Natural killer cell (primary cell): ENCODE results near the gene TK2. TPM values are rescaled to one million over a fixed set of nuclear protein-coding genes. Genes with fewer than 3 reads are reported as not detected.

Source experiments
- ATAC-seq, 3 donors: fragments of 150-1000 bp in 2 of 3; fragments of 200-7000 bp in 1 of 3; cut with Tn5 transposase; 1 replicate in 1 of 3; 2 replicates in 2 of 3; pipeline ENCODE4 v1.10.0; 2021; ENCODE audit warnings: mild to moderate bottlenecking in 2 of 3, moderate library complexity in 2 of 3
- DNase-seq, 2 donors: peaks; one replicate each; pipeline versions ENCODE4 v3.0.0 to v3.0.0-alpha.2; 2013 to 2021; ENCODE audit warnings: mixed read lengths in 1 of 2
- H3K27ac ChIP-seq: one replicate; pipeline ENCODE4 v1.5.1; 2013; ENCODE audit warnings: mild to moderate bottlenecking, low read length
- H3K27me3 ChIP-seq: one replicate; pipeline ENCODE4 v1.6.1; 2013; ENCODE audit warnings: low read length; ENCODE audit not compliant: control insufficient read depth, insufficient read depth
- H3K36me3 ChIP-seq: one replicate; pipeline ENCODE4 v1.6.1; 2013; ENCODE audit warnings: low read length; ENCODE audit not compliant: control insufficient read depth, insufficient read depth
- H3K4me1 ChIP-seq: one replicate; pipeline ENCODE4 v1.6.1; 2013; ENCODE audit warnings: low read length; ENCODE audit not compliant: control insufficient read depth, insufficient read depth
- H3K4me3 ChIP-seq: one replicate; pipeline ENCODE4 v1.5.1; 2013; ENCODE audit warnings: low read length
- H3K9me3 ChIP-seq: one replicate; pipeline ENCODE4 v1.6.1; 2013; ENCODE audit warnings: low read length; ENCODE audit not compliant: control insufficient read depth, insufficient read depth
- H3K27ac Mint-ChIP-seq, 2 donors: one replicate each; pipeline ENCODE4 v1.8.0; 2022; ENCODE audit warnings: mild to moderate bottlenecking in 2 of 2, mixed read lengths in 2 of 2, moderate library complexity in 1 of 2
- H3K27me3 Mint-ChIP-seq, 2 donors: one replicate each; pipeline ENCODE4 v1.8.0; 2022; ENCODE audit warnings: low read depth in 2 of 2, mixed read lengths in 2 of 2
- H3K36me3 Mint-ChIP-seq: one replicate; pipeline ENCODE4 v1.8.0; 2022; ENCODE audit warnings: mixed read lengths
- H3K4me1 Mint-ChIP-seq, 2 donors: one replicate each; pipeline ENCODE4 v1.8.0; 2022; ENCODE audit warnings: mixed read lengths in 2 of 2
- H3K4me3 Mint-ChIP-seq: one replicate; pipeline ENCODE4 v1.8.0; 2022; ENCODE audit warnings: mild to moderate bottlenecking, moderate library complexity, mixed read lengths
- H3K9me3 Mint-ChIP-seq, 2 donors: one replicate each; pipeline ENCODE4 v1.8.0; 2022; ENCODE audit warnings: mixed read lengths in 2 of 2
- WGBS: methylation state at CpG from one replicate; pipeline ENCODE4 v1.1.7; 2013; ENCODE audit warnings: missing lambda C conversion rate; ENCODE audit not compliant: insufficient coverage; 5-methylcytosine and 5-hydroxymethylcytosine counted together
- intact Hi-C: fragments of 100-400 bp; cut with micrococcal nuclease; formaldehyde crosslinking; loops from one replicate; pipeline ENCODE4 v1.14.2; 2022
- total RNA-seq, 4 donors: library from RNA; stranded (reverse); fragments of 120-200 nt in 1 of 4; gene quantifications; one replicate each; pipeline versions ENCODE4 v1.2.3 to v1.2.4, GENCODE V29; 2013 to 2022
- TF ChIP-seq, protein P1 (sequence below): fragments of 200-600 bp; IDR thresholded peaks from one replicate; pipeline ENCODE4 v1.8.0; 2022; ENCODE audit warnings: antibody characterized with exemption

Gene TK2
- total RNA-seq, 3 donors from 2014 or later (not counting 1 experiment from before 2014, with no cell fraction given): 18.8 to 25.8 (median 25.1) TPM

DNA sequence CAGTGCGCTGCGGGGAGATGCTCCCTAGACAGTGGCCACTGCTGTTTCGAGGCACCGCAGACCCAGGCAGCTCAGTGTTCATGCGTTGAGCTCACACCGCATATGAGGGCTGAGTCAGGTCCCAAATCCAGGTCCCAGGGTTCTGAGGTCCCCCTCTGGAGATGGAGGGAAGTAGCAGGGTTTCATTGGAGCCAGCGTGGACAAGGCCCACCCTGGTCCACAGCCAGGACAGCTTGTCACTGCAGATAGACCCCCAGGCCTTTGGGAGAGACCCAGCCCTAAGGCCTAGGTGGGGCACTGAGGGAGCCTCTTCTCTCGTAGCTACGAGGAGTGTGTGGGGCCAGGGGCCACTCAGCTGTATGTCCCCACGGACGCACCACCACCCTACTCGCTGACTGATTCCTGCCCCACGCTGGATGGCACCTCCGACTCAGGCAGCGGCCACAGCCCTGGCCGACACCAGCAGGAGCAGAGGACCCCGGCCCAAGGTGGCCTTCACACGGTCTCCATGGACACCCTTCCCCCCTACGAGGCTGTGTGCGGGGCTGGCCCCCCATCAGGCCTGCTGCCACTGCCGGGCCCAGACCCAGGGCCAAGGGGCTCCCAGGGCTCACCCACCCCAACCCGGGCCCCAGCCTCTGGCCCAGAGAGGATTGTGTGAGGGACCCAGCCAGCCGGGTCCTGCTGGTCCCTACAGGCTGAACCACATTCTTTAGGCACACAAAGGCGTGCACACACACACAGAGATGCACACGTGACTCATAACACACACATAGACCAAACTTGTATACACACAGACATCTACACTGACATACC is 69.4 kb downstream of the TK2 start:
- no peaks in the 10 kb centered on the region for H3K36me3 ChIP-seq
- Mint-ChIP-seq H3K4me3 (no peak overlapping the region), H3K9me3 (no peaks in the 10 kb centered on the region), H3K36me3 (no peaks in the 10 kb centered on the region), H3K4me1 (peaks cover 9 to 27% of the 10 kb centered on the region in 2 donors), H3K27ac (no peak overlapping the region), H3K27me3 (no peaks in the 10 kb centered on the region)
- ATAC-seq: no peak
- TF ChIP-seq, protein P1, sequence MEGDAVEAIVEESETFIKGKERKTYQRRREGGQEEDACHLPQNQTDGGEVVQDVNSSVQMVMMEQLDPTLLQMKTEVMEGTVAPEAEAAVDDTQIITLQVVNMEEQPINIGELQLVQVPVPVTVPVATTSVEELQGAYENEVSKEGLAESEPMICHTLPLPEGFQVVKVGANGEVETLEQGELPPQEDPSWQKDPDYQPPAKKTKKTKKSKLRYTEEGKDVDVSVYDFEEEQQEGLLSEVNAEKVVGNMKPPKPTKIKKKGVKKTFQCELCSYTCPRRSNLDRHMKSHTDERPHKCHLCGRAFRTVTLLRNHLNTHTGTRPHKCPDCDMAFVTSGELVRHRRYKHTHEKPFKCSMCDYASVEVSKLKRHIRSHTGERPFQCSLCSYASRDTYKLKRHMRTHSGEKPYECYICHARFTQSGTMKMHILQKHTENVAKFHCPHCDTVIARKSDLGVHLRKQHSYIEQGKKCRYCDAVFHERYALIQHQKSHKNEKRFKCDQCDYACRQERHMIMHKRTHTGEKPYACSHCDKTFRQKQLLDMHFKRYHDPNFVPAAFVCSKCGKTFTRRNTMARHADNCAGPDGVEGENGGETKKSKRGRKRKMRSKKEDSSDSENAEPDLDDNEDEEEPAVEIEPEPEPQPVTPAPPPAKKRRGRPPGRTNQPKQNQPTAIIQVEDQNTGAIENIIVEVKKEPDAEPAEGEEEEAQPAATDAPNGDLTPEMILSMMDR: no peak
- intact Hi-C loops: no loop called here
- 97% methylated on average over 25 of the region's 25 CpGs for WGBS
- no peak overlapping the region for H3K27ac ChIP-seq
- DNase-seq: no peak
- H3K4me3 ChIP-seq: no peak overlapping the region
- no peaks in the 10 kb centered on the region for H3K9me3 ChIP-seq
- H3K27me3 ChIP-seq: no peaks in the 10 kb centered on the region
- H3K4me1 ChIP-seq: peaks cover 33% of the 10 kb centered on the region

DNA sequence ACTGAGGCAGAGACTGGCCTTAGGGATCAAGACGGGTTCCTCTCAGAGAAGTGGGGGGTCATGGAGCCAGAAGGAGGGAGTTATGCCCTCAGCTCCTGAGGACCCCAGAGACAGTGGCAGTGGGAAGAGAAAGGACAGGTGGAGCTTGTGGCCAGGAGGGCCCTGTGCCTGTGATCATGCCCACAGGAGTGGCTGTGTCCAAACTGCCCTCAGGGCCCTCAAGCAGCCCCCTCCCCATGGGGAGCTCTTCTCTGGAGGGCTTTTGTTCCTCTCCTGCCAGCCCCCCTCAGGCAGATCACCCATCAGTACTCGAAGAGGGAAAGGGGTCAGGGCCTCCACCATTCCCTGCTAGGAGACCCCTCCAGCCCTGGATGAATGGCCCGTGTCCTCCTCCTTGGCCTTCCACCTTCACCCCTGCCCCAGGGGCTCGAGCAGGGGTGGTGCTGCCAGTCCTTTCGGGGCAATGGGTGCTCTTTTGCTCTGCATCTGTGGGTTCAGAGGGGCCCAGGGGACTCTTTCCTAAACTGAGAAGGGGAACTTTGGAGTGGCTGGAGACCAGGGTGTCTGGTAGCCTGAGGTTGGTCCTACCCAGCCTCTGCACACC is 70.2 kb downstream of the TK2 start:
- intact Hi-C loops: no loop called here
- no peak for DNase-seq
- peaks cover 12 to 33% of the 10 kb centered on the region in 2 donors for H3K4me1 Mint-ChIP-seq
- H3K27me3 ChIP-seq: no peaks in the 10 kb centered on the region
- H3K27me3 Mint-ChIP-seq: no peaks in the 10 kb centered on the region
- H3K36me3 ChIP-seq: no peaks in the 10 kb centered on the region
- H3K4me3 Mint-ChIP-seq: no peak overlapping the region
- H3K9me3 ChIP-seq: no peaks in the 10 kb centered on the region
- no peak overlapping the region for H3K4me3 ChIP-seq
- no peak overlapping the region for H3K27ac ChIP-seq
- no peaks in the 10 kb centered on the region for H3K36me3 Mint-ChIP-seq
- ATAC-seq: no peak
- H3K27ac Mint-ChIP-seq: no peak overlapping the region
- WGBS: 90% methylated on average over 5 of the region's 5 CpGs
- H3K9me3 Mint-ChIP-seq: no peaks in the 10 kb centered on the region
- H3K4me1 ChIP-seq: peaks cover 37% of the 10 kb centered on the region
- TF ChIP-seq, protein P1: no peak

DNA sequence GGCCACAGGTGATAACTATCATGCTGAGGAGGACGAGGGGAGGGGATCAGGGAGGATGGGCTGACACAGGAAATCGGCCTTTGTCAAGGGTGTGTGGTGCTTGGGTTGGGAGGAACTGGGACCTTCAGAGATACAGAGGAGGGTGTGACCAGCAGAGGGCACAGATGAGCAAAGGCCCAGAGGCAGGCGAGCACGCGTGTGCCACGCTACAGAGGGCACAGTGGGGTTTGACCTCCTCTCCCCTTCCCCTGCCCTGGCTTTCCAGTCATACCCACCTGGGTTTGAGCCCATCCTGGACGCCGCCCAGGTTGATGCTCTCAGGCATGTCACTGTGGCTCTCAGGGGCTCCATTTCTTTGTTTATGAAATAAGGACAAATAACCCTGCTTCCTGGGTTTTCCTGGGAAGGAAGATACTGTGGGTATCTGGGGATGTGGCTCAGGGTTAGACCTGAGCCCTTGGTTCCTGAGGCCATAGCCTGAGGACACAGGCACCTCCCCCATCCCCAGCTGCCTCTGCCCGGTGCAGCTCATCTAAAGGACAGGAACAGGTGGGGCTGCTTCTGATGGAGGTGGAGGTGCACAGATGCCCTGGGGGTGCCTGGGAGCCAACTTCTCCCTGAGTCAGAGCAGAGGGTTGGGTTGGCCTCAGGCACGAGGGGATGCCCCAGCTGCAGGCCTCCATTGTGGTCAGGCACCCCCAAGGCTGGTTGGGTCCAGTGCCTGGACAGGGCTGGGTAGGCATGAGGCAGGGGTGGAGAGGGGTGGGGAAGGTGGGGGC is 71.0 kb downstream of the TK2 start:
- Mint-ChIP-seq H3K9me3 (no peaks in the 10 kb centered on the region), H3K4me3 (no peak overlapping the region), H3K27me3 (peaks cover 0 to under 1% of the 10 kb centered on the region in 2 donors), H3K4me1 (peaks cover 15 to 36% of the 10 kb centered on the region in 2 donors), H3K27ac (peak overlapping the region in 1 of 2 donors; percentile 60), H3K36me3 (no peaks in the 10 kb centered on the region)
- WGBS: 25% methylated on average over 10 of the region's 10 CpGs
- Histone ChIP-seq H3K27ac (no peak overlapping the region), H3K9me3 (no peaks in the 10 kb centered on the region), H3K36me3 (no peaks in the 10 kb centered on the region), H3K4me1 (peaks cover 36% of the 10 kb centered on the region), H3K4me3 (no peak overlapping the region), H3K27me3 (no peaks in the 10 kb centered on the region)
- DNase-seq (peak; percentile 70 to 91), ATAC-seq (peak; percentile 92 to 95 (median 94))
- TF ChIP-seq, protein P1: peak; percentile 76
- intact Hi-C loops: loop anchor here (1.0 kb wide), 2 partner anchors 37 to 110 kb away; no protein-coding TSS in a partner anchor
